Bronchial epithelial cell (primary cell): ENCODE measurements around the gene THADA. TPM values are rescaled to one million over a fixed set of nuclear protein-coding genes. Genes with fewer than 3 reads are reported as not detected.

ENCODE experiments used
- DNase-seq: peaks from one replicate; pipeline ENCODE4 v3.0.0-alpha.2; 2010; ENCODE audit warnings: low read depth
- FAIRE-seq: peaks from 2 replicates; lab custom pipeline; 2011; peaks lifted over from hg19 to GRCh38; lab: Jason Lieb, UNC
- H3K27me3 ChIP-seq: 2 replicates; pipeline ENCODE4 v1.5.1; 2011; ENCODE audit warnings: low read length; ENCODE audit not compliant: control insufficient read depth, insufficient read depth
- H3K36me3 ChIP-seq: 2 replicates; pipeline ENCODE4 v1.5.1; 2011; ENCODE audit warnings: low read length; ENCODE audit not compliant: control insufficient read depth, insufficient read depth
- H3K4me3 ChIP-seq: 2 replicates; pipeline ENCODE4 v1.5.1; 2011; ENCODE audit warnings: mild to moderate bottlenecking, low read depth, low read length, control low read depth
- CTCF ChIP-seq: IDR thresholded peaks from 2 replicates; pipeline ENCODE4 v1.5.1; 2011; ENCODE audit warnings: mild to moderate bottlenecking, moderate library complexity, low read length, control low read depth, inconsistent platforms; ENCODE audit not compliant: insufficient read depth, severe bottlenecking
- total RNA-seq: library from RNA; depleted of rRNA; stranded (reverse); fragments of >200 nt; gene quantifications from 2 replicates; pipeline ENCODE4 v1.2.1, GENCODE V29; 2014

THADA gene
- total RNA-seq, 1 donor from 2014 or later, result 25.8 TPM

- no peaks in the 10 kb centered on the region for H3K27me3 ChIP-seq
- FAIRE-seq (no peak), DNase-seq (no peak)
- TF ChIP-seq CTCF, result no peak
- H3K36me3 ChIP-seq, result no peaks in the 10 kb centered on the region
- H3K4me3 ChIP-seq, result no peak overlapping the region
Observed at GRCh38 chr2:43210125-43210466, 385.7 kb downstream of the THADA start.

GRCh38 chr2:43209204-43209717 is 386.6 kb downstream of the THADA start:
- FAIRE-seq, result no peak
- Histone ChIP-seq H3K36me3 (no peaks in the 10 kb centered on the region), H3K4me3 (no peak overlapping the region), H3K27me3 (no peaks in the 10 kb centered on the region)
- no peak for TF ChIP-seq CTCF
- DNase-seq, result peak; percentile 31

GRCh38 chr2:43207553-43208300 is 388.1 kb downstream of the THADA start:
- DNase-seq, result peak; percentile 55
- FAIRE-seq, result no peak
- TF ChIP-seq CTCF, result no peak
- Histone ChIP-seq H3K27me3 (no peaks in the 10 kb centered on the region), H3K36me3 (no peaks in the 10 kb centered on the region), H3K4me3 (no peak overlapping the region)

GRCh38 chr2:43206602-43207001 is 389.2 kb downstream of the THADA start:
- H3K27me3 ChIP-seq, result no peaks in the 10 kb centered on the region
- DNase-seq (no peak), FAIRE-seq (no peak)
- no peaks in the 10 kb centered on the region for H3K36me3 ChIP-seq
- H3K4me3 ChIP-seq, result no peak overlapping the region
- TF ChIP-seq CTCF, result no peak

- Histone ChIP-seq H3K27me3 (no peaks in the 10 kb centered on the region), H3K4me3 (no peak overlapping the region), H3K36me3 (no peaks in the 10 kb centered on the region)
- no peak for DNase-seq
- no peak for TF ChIP-seq CTCF
- FAIRE-seq, result no peak
Observed at GRCh38 chr2:43203373-43203772, 392.5 kb downstream of the THADA start.
